Activated CD4-positive, alpha-beta memory T cell treated with anti-CD3 and anti-CD28 coated beads for 36 hours (primary cell): Measurements from ENCODE around the gene ANKRD2. TPM values are rescaled to one million over a fixed set of nuclear protein-coding genes. Genes with fewer than 3 reads are reported as not detected.

Experiments
- CTCF ChIA-PET: fragments of 350-600 bp; sonication (Branson Sonifier 250); formaldehyde crosslinking; loops from one replicate; lab custom pipeline; 2021; ENCODE audit warnings: antibody characterized with exemption, inconsistent platforms; lab: Charles Lee
- POLR2A ChIA-PET: fragments of 350-600 bp; sonication (Branson Sonifier 250); formaldehyde crosslinking; loops from one replicate; lab custom pipeline; 2021; ENCODE audit warnings: antibody characterized with exemption; lab: Charles Lee
- DNase-seq: peaks from one replicate; pipeline ENCODE4 v3.0.0-alpha.2; 2020
- H3K27ac Mint-ChIP-seq: one replicate; pipeline ENCODE4 v1.8.0; 2021; ENCODE audit warnings: mixed read lengths
- H3K27me3 Mint-ChIP-seq: one replicate; pipeline ENCODE4 v1.8.0; 2021; ENCODE audit warnings: mixed read lengths
- H3K36me3 Mint-ChIP-seq: one replicate; pipeline ENCODE4 v1.8.0; 2021; ENCODE audit warnings: mixed read lengths
- H3K4me1 Mint-ChIP-seq: one replicate; pipeline ENCODE4 v1.8.0; 2021; ENCODE audit warnings: low read depth, mixed read lengths
- H3K4me3 Mint-ChIP-seq: one replicate; pipeline ENCODE4 v1.8.0; 2021; ENCODE audit warnings: mild to moderate bottlenecking, mixed read lengths
- H3K9me3 Mint-ChIP-seq: one replicate; pipeline ENCODE4 v1.8.0; 2021; ENCODE audit warnings: mixed read lengths
- intact Hi-C: fragments of 100-400 bp; cut with micrococcal nuclease; formaldehyde crosslinking; loops from one replicate; pipeline ENCODE4 v1.15.1; 2023
- total RNA-seq, 2 experiments: library from RNA; stranded (reverse); gene quantifications; one replicate each; pipeline ENCODE4 v1.2.3, GENCODE V29; 2021

ANKRD2 gene
- total RNA-seq, 2 experiments from 2014 or later = not detected

DNA sequence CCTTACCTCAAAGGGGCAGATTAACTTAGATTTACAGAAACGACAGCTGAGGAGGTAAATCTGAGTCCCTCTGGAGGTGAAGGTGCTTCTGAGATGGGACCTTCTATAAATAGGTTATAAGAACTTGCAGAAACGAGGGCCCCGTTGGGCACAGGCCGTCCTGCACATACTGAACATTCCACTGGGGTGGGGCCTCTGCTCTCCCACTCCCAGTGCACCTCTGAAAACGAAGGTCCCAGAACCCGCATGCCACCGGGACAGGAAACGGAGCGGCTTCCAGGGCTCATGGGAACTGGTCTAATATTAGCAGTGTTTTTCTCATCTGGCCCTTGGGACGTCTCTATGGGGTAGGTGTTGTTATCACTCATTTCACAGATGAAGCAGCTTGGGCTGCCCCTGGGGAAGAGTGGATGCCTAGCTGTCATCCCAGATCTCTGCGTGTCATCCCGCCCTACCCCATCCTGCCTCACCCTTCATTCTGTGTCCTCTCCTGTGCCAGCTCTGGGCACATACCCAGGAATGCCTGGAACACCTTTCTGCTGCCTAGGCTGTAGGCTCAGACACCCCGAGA is 36.5 kb downstream of the ANKRD2 start:
- Mint-ChIP-seq H3K4me1 (no peaks in the 10 kb centered on the region), H3K27me3 (no peaks in the 10 kb centered on the region), H3K4me3 (no peak overlapping the region), H3K9me3 (no peaks in the 10 kb centered on the region), H3K27ac (no peak overlapping the region), H3K36me3 (no peaks in the 10 kb centered on the region)
- DNase-seq = no peak
- ChIA-PET POLR2A (no interaction called here), CTCF (interaction anchor here (0.5 kb wide), 1 partner anchor 639 kb away, joined by 3 read pairs; no protein-coding TSS in a partner anchor)
- intact Hi-C loops = no loop called here

DNA sequence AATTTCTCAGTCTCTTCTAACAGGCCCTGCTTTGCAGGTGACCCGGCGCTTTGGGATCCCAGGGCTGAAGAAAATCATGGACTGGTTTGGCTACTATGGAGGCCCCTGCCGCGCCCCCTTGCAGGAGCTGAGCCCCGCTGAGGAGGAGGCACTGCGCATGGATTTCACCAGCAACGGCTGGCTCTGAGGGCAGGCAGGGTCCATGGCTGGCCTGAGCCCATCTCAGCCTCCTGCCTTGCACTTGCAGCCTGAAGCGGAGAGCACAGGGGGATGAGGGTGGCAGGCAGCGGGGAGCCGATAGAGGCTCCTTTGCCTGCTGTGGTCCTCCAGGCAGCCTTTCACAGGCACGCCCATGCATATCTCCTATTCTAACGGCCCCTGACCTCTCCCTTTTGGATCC is 38.9 kb downstream of the ANKRD2 start:
- Mint-ChIP-seq H3K9me3 (no peaks in the 10 kb centered on the region), H3K4me3 (no peak overlapping the region), H3K36me3 (peaks cover 3% of the 10 kb centered on the region), H3K4me1 (no peaks in the 10 kb centered on the region), H3K27me3 (no peaks in the 10 kb centered on the region), H3K27ac (no peak overlapping the region)
- DNase-seq = no peak
- POLR2A ChIA-PET = no interaction called here
- intact Hi-C loops = loop anchor here (5.0 kb wide), 1 partner anchor 204 kb away; no protein-coding TSS in a partner anchor
- CTCF ChIA-PET = interaction anchor here (2.9 kb wide), 1 partner anchor 39 kb away, joined by 16 read pairs; the partner anchor contains the start of gene ANKRD2

- no peak overlapping the region for H3K4me3 Mint-ChIP-seq
- no peaks in the 10 kb centered on the region for H3K27me3 Mint-ChIP-seq
- ChIA-PET CTCF (interaction anchor here (0.7 to 2.9 kb wide), 3 partner anchors 14 to 47 kb away, joined by 3 to 16 read pairs (median 3); partner anchors contain the start of gene ANKRD2), POLR2A (no interaction called here)
- H3K9me3 Mint-ChIP-seq = no peaks in the 10 kb centered on the region
- no peak overlapping the region for H3K27ac Mint-ChIP-seq
- intact Hi-C loops = loop anchor here (2.0 to 5.0 kb wide), 2 partner anchors 40 to 205 kb away; partner anchors contain the start of gene ANKRD2
- H3K4me1 Mint-ChIP-seq = no peaks in the 10 kb centered on the region
- DNase-seq = no peak
- peaks cover 3% of the 10 kb centered on the region for H3K36me3 Mint-ChIP-seq
Observed at GRCh38 chr10:97612386-97612785, 39.8 kb downstream of the ANKRD2 start.

- Mint-ChIP-seq H3K4me1 (no peaks in the 10 kb centered on the region), H3K27me3 (no peaks in the 10 kb centered on the region), H3K36me3 (peaks cover 3% of the 10 kb centered on the region), H3K9me3 (no peaks in the 10 kb centered on the region), H3K27ac (no peak overlapping the region), H3K4me3 (no peak overlapping the region)
- intact Hi-C loops = no loop called here
- ChIA-PET POLR2A (interaction anchor here (0.6 kb wide), 1 partner anchor 279 kb away, joined by 4 read pairs; no protein-coding TSS in a partner anchor), CTCF (no interaction called here)
- DNase-seq = no peak
Observed at GRCh38 chr10:97618285-97618684, 45.7 kb downstream of the ANKRD2 start.

DNA sequence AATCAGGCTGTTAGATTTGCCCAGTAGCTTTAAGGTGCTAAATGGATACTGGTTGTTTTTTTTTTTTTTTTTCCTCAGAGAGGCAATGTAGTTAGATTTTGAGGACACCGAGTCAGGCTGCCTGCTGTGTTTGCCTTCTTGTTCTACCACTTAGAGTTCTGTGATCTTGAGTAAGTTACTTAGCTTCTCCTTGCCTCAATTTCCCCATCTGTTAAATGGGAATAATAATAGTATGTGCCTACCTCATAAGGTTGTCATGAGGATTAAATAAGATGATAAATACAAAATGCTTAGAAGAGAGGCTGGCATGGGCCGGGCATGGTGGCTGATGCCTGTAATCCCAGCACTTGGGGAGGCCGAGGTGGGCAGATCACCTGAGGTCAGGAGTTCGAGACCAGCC is 46.2 kb downstream of the ANKRD2 start:
- CTCF ChIA-PET = no interaction called here
- intact Hi-C loops = no loop called here

DNA sequence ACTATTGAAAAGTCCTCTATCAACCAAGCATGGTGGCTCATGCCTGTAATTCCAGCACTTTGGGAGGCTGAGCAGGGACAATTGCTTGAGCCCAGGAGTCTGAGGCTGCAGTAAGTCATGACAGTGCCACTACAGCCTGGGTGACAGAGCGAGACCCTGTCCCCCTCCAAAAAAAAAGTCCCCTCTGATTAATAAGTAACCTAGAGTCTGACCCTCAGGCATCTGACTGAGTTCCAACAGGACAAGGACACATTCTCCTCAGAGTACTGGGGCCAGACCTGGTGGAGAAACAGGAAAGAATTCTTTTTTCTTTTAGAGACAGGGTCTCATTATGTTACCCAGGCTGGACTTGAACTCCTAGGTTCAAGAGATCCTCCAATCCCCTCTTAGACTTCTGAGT is 50.7 kb downstream of the ANKRD2 start:
- POLR2A ChIA-PET = no interaction called here
- intact Hi-C loops = no loop called here
- H3K4me1 Mint-ChIP-seq = no peaks in the 10 kb centered on the region

More for the DNA sequence above, 46.2 kb downstream of the ANKRD2 start:
- Mint-ChIP-seq H3K27ac (no peak overlapping the region), H3K4me1 (no peaks in the 10 kb centered on the region), H3K4me3 (no peak overlapping the region), H3K27me3 (no peaks in the 10 kb centered on the region), H3K9me3 (no peaks in the 10 kb centered on the region), H3K36me3 (peaks cover 3% of the 10 kb centered on the region)
- POLR2A ChIA-PET = interaction anchor here (0.6 kb wide), 1 partner anchor 279 kb away, joined by 4 read pairs; no protein-coding TSS in a partner anchor
- DNase-seq = no peak

GRCh38 chr10:97627731-97628130 is 55.2 kb downstream of the ANKRD2 start:
- Mint-ChIP-seq H3K9me3 (no peaks in the 10 kb centered on the region), H3K4me3 (no peak overlapping the region), H3K27me3 (no peaks in the 10 kb centered on the region)

More for the DNA sequence above, 50.7 kb downstream of the ANKRD2 start:
- no peaks in the 10 kb centered on the region for H3K9me3 Mint-ChIP-seq
- no peaks in the 10 kb centered on the region for H3K36me3 Mint-ChIP-seq
- no peak for DNase-seq
- CTCF ChIA-PET = interaction anchor here (0.8 kb wide), 1 partner anchor 53 kb away, joined by 4 read pairs; no protein-coding TSS in a partner anchor
- no peak overlapping the region for H3K4me3 Mint-ChIP-seq
- H3K27me3 Mint-ChIP-seq = no peaks in the 10 kb centered on the region
- no peak overlapping the region for H3K27ac Mint-ChIP-seq

DNA sequence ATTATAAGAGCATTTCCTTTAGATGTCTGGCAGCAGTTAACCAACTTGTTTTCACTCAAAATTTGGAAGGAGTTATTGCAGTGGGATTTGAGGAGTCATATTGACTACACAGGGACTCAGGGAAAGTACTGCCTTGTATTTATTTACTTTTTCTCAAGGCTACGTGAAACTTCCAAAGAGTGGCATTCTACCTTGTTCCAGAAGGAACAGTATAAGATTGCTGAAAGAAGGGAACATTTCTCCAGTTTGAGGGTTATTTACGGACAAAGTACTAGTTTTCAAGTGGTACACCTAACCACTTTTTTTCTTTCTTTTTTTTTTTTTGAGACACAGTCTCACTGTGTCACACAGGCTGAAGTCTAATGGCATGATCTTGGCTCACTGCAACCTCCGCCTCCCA is 55.6 kb downstream of the ANKRD2 start:
- no peaks in the 10 kb centered on the region for H3K9me3 Mint-ChIP-seq
- H3K4me1 Mint-ChIP-seq = peaks cover 4% of the 10 kb centered on the region
- H3K4me3 Mint-ChIP-seq = no peak overlapping the region
- H3K36me3 Mint-ChIP-seq = peaks cover 1% of the 10 kb centered on the region
- POLR2A ChIA-PET = no interaction called here
- DNase-seq = no peak
- no peak overlapping the region for H3K27ac Mint-ChIP-seq
- no peaks in the 10 kb centered on the region for H3K27me3 Mint-ChIP-seq
- intact Hi-C loops = no loop called here
- CTCF ChIA-PET = interaction anchor here (1.5 kb wide), 1 partner anchor 56 kb away, joined by 3 read pairs; no protein-coding TSS in a partner anchor

More at GRCh38 chr10:97627731-97628130, 55.2 kb downstream of the ANKRD2 start:
- POLR2A ChIA-PET = no interaction called here
- intact Hi-C loops = no loop called here
- H3K36me3 Mint-ChIP-seq = no peaks in the 10 kb centered on the region
- CTCF ChIA-PET = interaction anchor here (1.5 kb wide), 1 partner anchor 56 kb away, joined by 3 read pairs; no protein-coding TSS in a partner anchor
- H3K4me1 Mint-ChIP-seq = peaks cover 3% of the 10 kb centered on the region
- no peak overlapping the region for H3K27ac Mint-ChIP-seq
- no peak for DNase-seq

DNA sequence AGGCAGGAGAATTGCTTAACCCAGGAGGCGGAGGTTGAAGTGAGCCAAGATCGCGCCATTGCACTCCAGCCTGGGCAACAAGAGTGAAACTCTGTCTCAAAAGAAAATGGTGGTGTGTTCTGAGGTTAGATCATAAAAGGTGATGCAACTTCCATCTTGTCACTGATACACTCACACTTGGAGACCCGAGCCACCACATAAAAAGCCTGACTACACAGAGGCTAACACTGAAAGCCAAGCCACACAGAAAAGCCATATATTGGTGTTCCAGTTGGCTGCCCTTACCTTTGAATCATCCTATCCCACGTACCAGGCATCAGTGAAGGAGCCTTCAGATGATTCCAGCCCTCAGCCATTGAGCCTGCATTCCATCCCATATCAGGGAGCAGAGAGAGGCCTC is 56.7 kb downstream of the ANKRD2 start:
- peaks cover 10% of the 10 kb centered on the region for H3K4me1 Mint-ChIP-seq
- DNase-seq = no peak
- ChIA-PET POLR2A (no interaction called here), CTCF (no interaction called here)
- no peaks in the 10 kb centered on the region for H3K9me3 Mint-ChIP-seq
- no peaks in the 10 kb centered on the region for H3K27me3 Mint-ChIP-seq
- intact Hi-C loops = no loop called here
- no peak overlapping the region for H3K27ac Mint-ChIP-seq
- no peak overlapping the region for H3K4me3 Mint-ChIP-seq
- H3K36me3 Mint-ChIP-seq = peaks cover 3% of the 10 kb centered on the region

- no peak overlapping the region for H3K4me3 Mint-ChIP-seq
- no peak for DNase-seq
- POLR2A ChIA-PET = no interaction called here
- CTCF ChIA-PET = interaction anchor here (1.1 kb wide), 1 partner anchor 59 kb away, joined by 3 read pairs; no protein-coding TSS in a partner anchor
- peaks cover 10% of the 10 kb centered on the region for H3K4me1 Mint-ChIP-seq
- peaks cover 3% of the 10 kb centered on the region for H3K36me3 Mint-ChIP-seq
- no peaks in the 10 kb centered on the region for H3K27me3 Mint-ChIP-seq
- no peak overlapping the region for H3K27ac Mint-ChIP-seq
- H3K9me3 Mint-ChIP-seq = no peaks in the 10 kb centered on the region
- intact Hi-C loops = loop anchor here (10.0 kb wide), 1 partner anchor 336 kb away; the partner anchor contains the start of gene ARHGAP19
Observed at GRCh38 chr10:97631098-97631497, 58.5 kb downstream of the ANKRD2 start.

DNA sequence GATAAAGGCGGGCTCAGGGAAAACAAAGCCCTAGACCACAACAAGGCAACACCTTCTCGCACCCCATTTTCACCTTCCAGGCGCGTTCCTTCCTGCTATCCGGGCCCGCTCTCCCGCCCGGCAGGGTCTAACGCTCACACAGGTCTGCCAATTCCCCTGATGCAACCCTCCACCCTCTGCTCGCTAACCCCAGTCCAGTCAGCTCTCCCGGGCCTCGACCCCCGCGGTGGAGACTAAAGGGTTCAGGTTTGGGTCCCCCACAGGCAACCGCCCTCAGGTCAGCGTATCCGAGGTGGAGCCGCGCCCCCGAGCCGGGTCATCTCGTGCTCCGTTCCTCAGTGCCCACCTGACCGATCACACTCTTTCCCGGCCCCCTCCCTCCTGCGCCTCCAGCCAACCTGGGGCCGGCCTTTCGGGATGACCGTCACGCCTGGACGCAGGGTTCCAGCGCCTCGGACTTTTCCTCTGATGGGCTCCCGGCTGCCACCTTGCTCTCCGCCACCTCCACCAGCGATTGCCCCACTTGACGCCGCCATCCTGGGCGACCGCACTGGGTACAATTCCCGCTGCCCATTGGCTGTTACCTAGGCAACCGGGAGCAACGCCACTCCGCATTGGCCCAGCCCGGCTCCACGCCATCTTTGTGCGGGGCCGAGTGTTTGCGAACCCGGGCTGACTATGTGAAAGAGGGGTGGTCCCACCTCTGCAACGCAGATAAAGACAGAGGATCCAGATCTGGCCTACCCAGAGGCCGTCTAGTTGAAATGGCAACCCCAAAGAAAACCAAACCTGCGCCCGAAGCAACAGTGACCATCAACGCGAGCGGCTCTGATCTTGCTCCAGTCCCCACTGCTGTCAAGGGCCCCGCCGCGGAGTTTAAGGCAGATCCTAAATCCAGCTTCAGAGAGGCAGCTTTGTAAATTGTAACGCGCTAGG is 60.6 kb downstream of the ANKRD2 start, which contains the start of gene MORN4:
Gene MORN4 (minus strand): TSS at position 552 of the 936 bp plus-strand sequence. CDS start 13,847 bp downstream, outside the sequence.
- peaks cover 3% of the 10 kb centered on the region for H3K36me3 Mint-ChIP-seq
- H3K27me3 Mint-ChIP-seq = no peaks in the 10 kb centered on the region
- peaks cover 10% of the 10 kb centered on the region for H3K4me1 Mint-ChIP-seq
- DNase-seq = peak; percentile 95
- intact Hi-C loops = loop anchor here (10.0 kb wide), 1 partner anchor 338 kb away; the partner anchor contains the start of gene ARHGAP19
- H3K4me3 Mint-ChIP-seq = peak within 1 kb of the TSS; percentile 90
- ChIA-PET POLR2A (no interaction called here), CTCF (interaction anchor here (0.9 to 1.3 kb wide), 2 partner anchors 62 to 99 kb away, joined by 3 read pairs; no protein-coding TSS in a partner anchor)
- no peaks in the 10 kb centered on the region for H3K9me3 Mint-ChIP-seq
- H3K27ac Mint-ChIP-seq = peak within 1 kb of the TSS; percentile 52
